ENCODE results near the gene SLC6A13.
A peak's percentile ranks its signal among the peaks of the same experiment; 100 is the strongest.
"Not testable (repeated sequence)": the region's sequence is repeated elsewhere in the genome, so short reads cannot be mapped to it uniquely, and the experiment has no call there.

Gene SLC6A13

GRCh38 chr12:202081-202731 lies 60.4 kb downstream of the SLC6A13 start:
- DNase-seq (ENCODE audit: extremely low read depth in 1 of 2, low read depth in 1 of 2) = no peak

- DNase-seq (ENCODE audit: extremely low read depth in 1 of 2, low read depth in 1 of 2) = no peak
Observed at GRCh38 chr12:201361-201760, 61.3 kb downstream of the SLC6A13 start.

- no peak for DNase-seq (ENCODE audit: extremely low read depth in 1 of 2, low read depth in 1 of 2)
Observed at GRCh38 chr12:198705-199104, 63.9 kb downstream of the SLC6A13 start.

GRCh38 chr12:197911-198695 lies 64.5 kb downstream of the SLC6A13 start:
- DNase-seq (ENCODE audit: extremely low read depth in 1 of 2, low read depth in 1 of 2) = no peak

GRCh38 chr12:197347-197746 lies 65.3 kb downstream of the SLC6A13 start:
- DNase-seq (ENCODE audit: extremely low read depth in 1 of 2, low read depth in 1 of 2) = no peak

GRCh38 chr12:196436-196835 lies 66.2 kb downstream of the SLC6A13 start:
- no peak for DNase-seq (ENCODE audit: extremely low read depth in 1 of 2, low read depth in 1 of 2)

- DNase-seq (ENCODE audit: extremely low read depth in 1 of 2, low read depth in 1 of 2) = no peak
Observed at GRCh38 chr12:195951-196350, 66.7 kb downstream of the SLC6A13 start.

- no peak for DNase-seq (ENCODE audit: extremely low read depth in 1 of 2, low read depth in 1 of 2)
Observed at GRCh38 chr12:195156-195555, 67.5 kb downstream of the SLC6A13 start.

- no peak for DNase-seq (ENCODE audit: extremely low read depth in 1 of 2, low read depth in 1 of 2)
Observed at GRCh38 chr12:194276-194675, 68.4 kb downstream of the SLC6A13 start.

GRCh38 chr12:193261-193660 lies 69.4 kb downstream of the SLC6A13 start:
- no peak for DNase-seq (ENCODE audit: extremely low read depth in 1 of 2, low read depth in 1 of 2)

- no peak for DNase-seq (ENCODE audit: extremely low read depth in 1 of 2, low read depth in 1 of 2)
Observed at GRCh38 chr12:191541-191940, 71.1 kb downstream of the SLC6A13 start.

- DNase-seq (ENCODE audit: extremely low read depth in 1 of 2, low read depth in 1 of 2) = no peak
Observed at GRCh38 chr12:190881-191280, 71.8 kb downstream of the SLC6A13 start.

GRCh38 chr12:189622-189962 lies 73.0 kb downstream of the SLC6A13 start:
- no peak for DNase-seq (ENCODE audit: extremely low read depth in 1 of 2, low read depth in 1 of 2)

- peak; percentile 8 to 14 for DNase-seq (ENCODE audit: extremely low read depth in 1 of 2, low read depth in 1 of 2)
Observed at GRCh38 chr12:188910-189621, 73.6 kb downstream of the SLC6A13 start.

- DNase-seq (ENCODE audit: extremely low read depth in 1 of 2, low read depth in 1 of 2) = not testable (repeated sequence)
Observed at GRCh38 chr12:187986-188909, 74.4 kb downstream of the SLC6A13 start.

GRCh38 chr12:186006-186625 lies 76.5 kb downstream of the SLC6A13 start:
- no peak for DNase-seq (ENCODE audit: extremely low read depth in 1 of 2, low read depth in 1 of 2)

GRCh38 chr12:185576-185955 lies 77.1 kb downstream of the SLC6A13 start:
- no peak for DNase-seq (ENCODE audit: extremely low read depth in 1 of 2, low read depth in 1 of 2)

- DNase-seq (ENCODE audit: extremely low read depth in 1 of 2, low read depth in 1 of 2) = no peak
Observed at GRCh38 chr12:184811-185575, 77.6 kb downstream of the SLC6A13 start.

- no peak for DNase-seq (ENCODE audit: extremely low read depth in 1 of 2, low read depth in 1 of 2)
Observed at GRCh38 chr12:182381-182892, 80.2 kb downstream of the SLC6A13 start.

- DNase-seq (ENCODE audit: extremely low read depth in 1 of 2, low read depth in 1 of 2) = no peak
Observed at GRCh38 chr12:181921-182320, 80.7 kb downstream of the SLC6A13 start.

All from stimulated activated CD8-positive, alpha-beta memory T cell treated with anti-CD3 and anti-CD28 coated beads, Interleukin-7, amount 100 ng/mL, for 48 hours (primary cell).